Testis (tissue), 3 donors: ENCODE data around the gene CELF3. TPM values are rescaled to one million over a fixed set of nuclear protein-coding genes. Genes with fewer than 3 reads are reported as not detected.

Experiments used
- DNase-seq: peaks from one replicate; pipeline ENCODE4 v3.0.0-alpha.2; 2019
- H3K27ac ChIP-seq, 2 donors: fragments of 200-600 bp; sonication (generic); one replicate each; pipeline ENCODE4 v1.5.1; 2019
- H3K27me3 ChIP-seq: fragments of 200-600 bp; sonication (generic); one replicate; pipeline ENCODE4 v1.5.1; 2019
- H3K36me3 ChIP-seq: fragments of 200-600 bp; sonication (generic); one replicate; pipeline ENCODE4 v1.5.1; 2017; ENCODE audit warnings: low read depth; ENCODE audit errors: missing control alignments
- H3K4me1 ChIP-seq: fragments of 200-600 bp; sonication (generic); one replicate; pipeline ENCODE4 v1.5.1; 2019
- H3K4me3 ChIP-seq, 2 donors: fragments of 200-600 bp; sonication (generic); one replicate each; pipeline ENCODE4 v1.5.1; 2017 to 2019
- H3K9me3 ChIP-seq: fragments of 200-600 bp; sonication (generic); one replicate; pipeline ENCODE4 v1.5.1; 2017
- CTCF ChIP-seq, 3 experiments: fragments of 450-650 bp in 2 of 3; fragments of 200-600 bp in 1 of 3; sonication (generic) in 1 of 3; IDR thresholded peaks; one replicate each; pipeline ENCODE4 v1.5.1; 2016 to 2019; ENCODE audit warnings: antibody characterized with exemption in 3 of 3, mild to moderate bottlenecking in 2 of 3, moderate library complexity in 1 of 3
- POLR2A ChIP-seq: fragments of 450-650 bp; IDR thresholded peaks from one replicate; pipeline ENCODE4 v1.6.1; 2017; ENCODE audit warnings: antibody characterized with exemption, mild to moderate bottlenecking, moderate library complexity
- WGBS, 2 donors: methylation state at CpG; one replicate each; pipeline ENCODE4 v1.1.5; 2018; 5-methylcytosine and 5-hydroxymethylcytosine counted together
- intact Hi-C: fragments of 100-400 bp; cut with DNase I; formaldehyde crosslinking; loops from one replicate; pipeline ENCODE4 v1.15.1; 2023; ENCODE audit warnings: low total_unique reads
- polyA plus RNA-seq: library from polyadenylated mRNA; stranded (reverse); fragments of 350-450 nt; fragmentation: Illumina TruSeq; extraction: RNeasy Lipid Tissue Mini Kit (QIAGEN cat#74804); gene quantifications from one replicate; pipeline ENCODE4 v1.2.3, GENCODE V29; 2014; ENCODE audit warnings: low read depth, low replicate concordance; ENCODE audit not compliant: insufficient read depth
- total RNA-seq, 2 donors: library from RNA; depleted of rRNA; stranded (reverse); fragments of >200 nt; gene quantifications; one replicate each; pipeline ENCODE4 v1.2.3, GENCODE V29; 2016

Gene CELF3
- total and polyA plus RNA-seq, 3 donors from 2014 or later, result 2.6 to 4.6 (median 3.2) TPM

- H3K27me3 ChIP-seq, result no peaks in the 10 kb centered on the region
- no peak for DNase-seq
- no peak overlapping the region for H3K27ac ChIP-seq
- no peak overlapping the region for H3K4me3 ChIP-seq
- H3K36me3 ChIP-seq, result no peaks in the 10 kb centered on the region
- intact Hi-C loops, result no loop called here
- H3K4me1 ChIP-seq, result peaks cover 20% of the 10 kb centered on the region
- no peaks in the 10 kb centered on the region for H3K9me3 ChIP-seq
- 51 to 52% methylated on average over 12 to 17 of the region's 17 CpGs for WGBS, 2 donors
- no peak for TF ChIP-seq CTCF (IDR thresholded peaks at IDR 0.05)
- no peak for TF ChIP-seq POLR2A
Observed at GRCh38 chr1:151715726-151716404, 738 bp downstream of the CELF3 start.

- no peak for TF ChIP-seq POLR2A
- TF ChIP-seq CTCF (IDR thresholded peaks at IDR 0.05), result no peak
- no peak for DNase-seq
- Histone ChIP-seq H3K4me1 (peaks cover 12% of the 10 kb centered on the region), H3K4me3 (no peak overlapping the region), H3K36me3 (no peaks in the 10 kb centered on the region), H3K9me3 (no peaks in the 10 kb centered on the region), H3K27ac (no peak overlapping the region), H3K27me3 (no peaks in the 10 kb centered on the region)
- 70 to 83% methylated on average over 9 to 10 of the region's 10 CpGs for WGBS, 2 donors
- intact Hi-C loops, result no loop called here
Observed at GRCh38 chr1:151714820-151715725, 1.5 kb downstream of the CELF3 start.

- 100% methylated on average over 2 of the region's 2 CpGs for WGBS, 2 donors
Observed at GRCh38 chr1:151713874-151714273, 2.7 kb downstream of the CELF3 start.

GRCh38 chr1:151713044-151713443 is 3.6 kb downstream of the CELF3 start:
- Histone ChIP-seq H3K4me1 (peaks cover 11% of the 10 kb centered on the region), H3K4me3 (no peak overlapping the region), H3K9me3 (no peaks in the 10 kb centered on the region), H3K36me3 (no peaks in the 10 kb centered on the region), H3K27me3 (no peaks in the 10 kb centered on the region), H3K27ac (no peak overlapping the region)
- DNase-seq, result no peak
- TF ChIP-seq CTCF (IDR thresholded peaks at IDR 0.05) (no peak), POLR2A (no peak)
- WGBS, 2 donors, result 83 to 90% methylated on average over 2 of the region's 2 CpGs
- intact Hi-C loops, result no loop called here

More at GRCh38 chr1:151713874-151714273, 2.7 kb downstream of the CELF3 start:
- Histone ChIP-seq H3K27me3 (no peaks in the 10 kb centered on the region), H3K4me3 (no peak overlapping the region), H3K27ac (no peak overlapping the region), H3K36me3 (no peaks in the 10 kb centered on the region), H3K4me1 (peaks cover 11% of the 10 kb centered on the region), H3K9me3 (no peaks in the 10 kb centered on the region)
- intact Hi-C loops, result no loop called here
- no peak for TF ChIP-seq POLR2A
- TF ChIP-seq CTCF (IDR thresholded peaks at IDR 0.05), result no peak
- DNase-seq, result no peak
